Dedifferentiated amniotic fluid mesenchymal stem cell (primary cell): Measurements from ENCODE around the gene SUB1.
"Not testable (repeated sequence)": the region's sequence is repeated elsewhere in the genome, so short reads cannot be mapped to it uniquely, and the experiment has no call there.

Experiments
- DNase-seq: peaks from one replicate; pipeline ENCODE4 v3.0.0-alpha.2; 2016; ENCODE audit errors: extremely low spot score

SUB1 gene

GRCh38 chr5:32598997-32599549 lies 13.7 kb downstream of the SUB1 start:
- DNase-seq, result no peak

GRCh38 chr5:32600054-32600622 lies 14.8 kb downstream of the SUB1 start:
- peak; percentile 96 for DNase-seq

GRCh38 chr5:32601623-32602295 lies 16.4 kb downstream of the SUB1 start:
- no peak for DNase-seq

- no peak for DNase-seq
These were observed 17.5 kb downstream of the SUB1 start for GRCh38 chr5:32602906-32603305.

- DNase-seq, result no peak
These were observed 19.7 kb downstream of the SUB1 start for GRCh38 chr5:32604800-32605765.

- DNase-seq, result no peak
These were observed 20.4 kb downstream of the SUB1 start for GRCh38 chr5:32605766-32606152.

- no peak for DNase-seq
These were observed 27.0 kb downstream of the SUB1 start for GRCh38 chr5:32612134-32612888.

GRCh38 chr5:32613050-32613672 lies 27.8 kb downstream of the SUB1 start:
- DNase-seq, result peak; percentile 81

- no peak for DNase-seq
These were observed 29.9 kb downstream of the SUB1 start for GRCh38 chr5:32615236-32615635.

- no peak for DNase-seq
These were observed 33.6 kb downstream of the SUB1 start for GRCh38 chr5:32618962-32619361.

- no peak for DNase-seq
These were observed 35.9 kb downstream of the SUB1 start for GRCh38 chr5:32621256-32621655.

- no peak for DNase-seq
These were observed 39.7 kb downstream of the SUB1 start for GRCh38 chr5:32625106-32625505.

- DNase-seq, result no peak
These were observed 40.2 kb downstream of the SUB1 start for GRCh38 chr5:32625547-32625946.

- DNase-seq, result no peak
These were observed 42.0 kb downstream of the SUB1 start for GRCh38 chr5:32627219-32627870.

- no peak for DNase-seq
These were observed 42.9 kb downstream of the SUB1 start for GRCh38 chr5:32628049-32628844.

GRCh38 chr5:32630867-32631491 lies 45.6 kb downstream of the SUB1 start:
- DNase-seq, result no peak

- not testable (repeated sequence) for DNase-seq
These were observed 47.7 kb downstream of the SUB1 start for GRCh38 chr5:32633017-32633416.

GRCh38 chr5:32638309-32638708 lies 53.0 kb downstream of the SUB1 start:
- DNase-seq, result no peak

- no peak for DNase-seq
These were observed 54.6 kb downstream of the SUB1 start for GRCh38 chr5:32639943-32640342.
